H1 (cell line): ENCODE results near the gene CABLES2. TPM values are rescaled to one million over a fixed set of nuclear protein-coding genes. Genes with fewer than 3 reads are reported as not detected.

Experiments used
- HDAC2 ChIP-seq, 2 experiments: fragments of 300-600 bp in 1 of 2; sonication (generic) in 1 of 2; IDR thresholded peaks; 2 replicates each; pipeline ENCODE4 v1.6.1; 2011 to 2012; ENCODE audit warnings: low read depth in 2 of 2, low read length in 2 of 2, mild to moderate bottlenecking in 2 of 2, moderate library complexity in 2 of 2, borderline replicate concordance in 1 of 2, inconsistent platforms in 1 of 2
- ZNF274 ChIP-seq: IDR thresholded peaks from 2 replicates; pipeline ENCODE4 v1.7.0; 2012; ENCODE audit warnings: low read length, borderline replicate concordance; ENCODE audit errors: extremely low read depth
- polyA plus RNA-seq, 7 experiments: library from polyadenylated mRNA; depleted of rRNA in 3 of 7; stranded (reverse) in 5 of 7; unstranded in 2 of 7; fragments of >200 nt in 5 of 7; fragments of 200-250 nt in 2 of 7; gene quantifications; 1 replicate in 5 of 7; 2 replicates in 1 of 7; 4 replicates in 1 of 7; pipeline versions ENCODE4 v1.2.1 to v1.2.3, GENCODE V29; 2011 to 2013; ENCODE audit warnings: missing spikeins in 2 of 7, mixed read lengths in 2 of 7
- total RNA-seq: library from RNA; stranded (reverse); fragmentation: NEBNext Ultra II Directional; extraction: Animal tissue kit (Norgen Biotek cat#: 25700); gene quantifications from 2 replicates; pipeline ENCODE4 v1.2.1, GENCODE V29; 2021

CABLES2 gene
- total and polyA plus RNA-seq, 2 of the 8 experiments (the other 6 are each of a cell fraction or from before 2014, with no cell fraction given): 8.0 to 8.8 TPM

GRCh38 chr20:62405981-62406513 is 1.0 kb downstream of the CABLES2 start (continued):
- TF ChIP-seq ZNF274: no peak
- TF ChIP-seq HDAC2 (IDR thresholded peaks at IDR 0.05; ENCODE audit: borderline replicate concordance in 1 of 2, low read depth in 2 of 2, low read length in 2 of 2): no peak
